Measurements from ENCODE around the gene PGBD4. TPM values are rescaled to one million over a fixed set of nuclear protein-coding genes. Genes with fewer than 3 reads are reported as not detected.

The PGBD4 gene
- total RNA-seq, 1 experiment from 2014 or later, result 2.3 TPM

- no peak for TF ChIP-seq POLR2AphosphoS5 (IDR thresholded peaks at IDR 0.05; ENCODE audit: low read depth, low read length)
- TF ChIP-seq SIN3A (IDR thresholded peaks at IDR 0.05; ENCODE audit: borderline replicate concordance, insufficient read depth, low read depth, low read length), result no peak
- TF ChIP-seq REST (IDR thresholded peaks at IDR 0.05; ENCODE audit: insufficient read depth in 1 of 2, low read depth in 2 of 2, low read length in 1 of 2), result no peak
- Histone ChIP-seq H3K4me3 (ENCODE audit: low read depth in 2 of 2, low read length in 2 of 2) (no peak overlapping the region), H3K36me3 (ENCODE audit: control insufficient read depth, insufficient read depth, low read length) (no peaks in the 10 kb centered on the region; the same call in 1 of the 2 replicates), H3K27ac (ENCODE audit: low read length) (no peak overlapping the region), H3K4me1 (ENCODE audit: control insufficient read depth, insufficient read depth, low read length) (no peaks in the 10 kb centered on the region), H3K9me3 (ENCODE audit: control insufficient read depth, insufficient read depth, low read depth, low read length) (no peaks in the 10 kb centered on the region), H3K27me3 (ENCODE audit: control insufficient read depth, insufficient read depth, low read length) (no peaks in the 10 kb centered on the region)
- ATAC-seq (no peak), DNase-seq (ENCODE audit: low read depth, low spot score) (no peak)
- no TSS peak for BruUV-seq (replicated peaks)
- intact Hi-C loops (cut with micrococcal nuclease; ENCODE audit: unreplicated experiment), result no loop called here
- in situ Hi-C loops (cut with HindIII; ENCODE audit: low pct_unique_long_range_greater_than_20kb, low sequenced_read_pairs), result no loop called here
- ChIA-PET POLR2A (no interaction called here), CTCF (no interaction called here)
These were observed 31.6 kb downstream of the PGBD4 start for GRCh38 chr15:34133511-34133910.

GRCh38 chr15:34147371-34148140 is 45.7 kb downstream of the PGBD4 start:
- 0 out of 2 replicates have a peak, but pooled peaks cover 3% of the 10 kb centered on the region for H3K36me3 ChIP-seq (ENCODE audit: control insufficient read depth, insufficient read depth, low read length)
- in situ Hi-C loops (cut with HindIII; ENCODE audit: low pct_unique_long_range_greater_than_20kb, low sequenced_read_pairs), result no loop called here
- ATAC-seq (no peak), DNase-seq (ENCODE audit: low read depth, low spot score) (no peak)
- H3K9me3 ChIP-seq (ENCODE audit: control insufficient read depth, insufficient read depth, low read depth, low read length), result no peaks in the 10 kb centered on the region
- TF ChIP-seq CTCF (IDR thresholded peaks at IDR 0.05) (no peak), POLR2AphosphoS5 (IDR thresholded peaks at IDR 0.05; ENCODE audit: low read depth, low read length) (no peak), REST (IDR thresholded peaks at IDR 0.05; ENCODE audit: insufficient read depth in 1 of 2, low read depth in 2 of 2, low read length in 1 of 2) (no peak), SIN3A (IDR thresholded peaks at IDR 0.05; ENCODE audit: borderline replicate concordance, insufficient read depth, low read depth, low read length) (no peak), TCF7L2 (IDR thresholded peaks at IDR 0.05; ENCODE audit: low read depth, low read length) (no peak)
- POLR2A ChIA-PET, result no interaction called here
- BruUV-seq (replicated peaks), result no TSS peak
- intact Hi-C loops (cut with micrococcal nuclease; ENCODE audit: unreplicated experiment), result no loop called here
- CTCF ChIA-PET, result no interaction called here
- no peaks in the 10 kb centered on the region for H3K4me1 ChIP-seq (ENCODE audit: control insufficient read depth, insufficient read depth, low read length)
- no peak overlapping the region for H3K27ac ChIP-seq (ENCODE audit: low read length)
- H3K27me3 ChIP-seq (ENCODE audit: control insufficient read depth, insufficient read depth, low read length), result no peaks in the 10 kb centered on the region
- no peak overlapping the region for H3K4me3 ChIP-seq (ENCODE audit: low read depth in 2 of 2, low read length in 2 of 2)

Measured in Panc1 (cell line).